T-helper 9 cell (primary cell): ENCODE measurements around the gene TEX2.

Experiments used
- DNase-seq: peaks from one replicate; pipeline ENCODE4 v3.0.0-alpha.2; 2020

Gene TEX2

DNA sequence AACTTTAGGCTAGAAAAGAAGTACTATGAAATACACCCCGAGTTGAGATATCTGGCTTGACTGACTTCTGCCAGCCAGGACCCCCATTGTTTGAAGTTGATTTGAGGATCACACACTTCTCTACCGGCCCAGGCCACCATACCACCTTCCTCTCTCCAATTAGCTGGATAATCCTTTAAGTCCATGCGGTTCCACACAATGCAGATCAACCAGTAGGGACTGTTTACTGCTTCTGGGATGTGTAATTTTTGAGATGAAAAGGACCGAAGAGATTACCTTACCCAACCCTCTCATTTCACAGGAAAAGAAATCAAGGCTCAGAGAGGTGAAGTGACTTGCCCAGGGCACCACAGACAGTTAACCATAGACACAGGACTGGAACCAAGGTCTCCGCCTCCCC lies 153.7 kb downstream of the TEX2 start:
- no peak for DNase-seq

- no peak for DNase-seq
These were observed 155.4 kb downstream of the TEX2 start for GRCh38 chr17:64107500-64108236.

DNA sequence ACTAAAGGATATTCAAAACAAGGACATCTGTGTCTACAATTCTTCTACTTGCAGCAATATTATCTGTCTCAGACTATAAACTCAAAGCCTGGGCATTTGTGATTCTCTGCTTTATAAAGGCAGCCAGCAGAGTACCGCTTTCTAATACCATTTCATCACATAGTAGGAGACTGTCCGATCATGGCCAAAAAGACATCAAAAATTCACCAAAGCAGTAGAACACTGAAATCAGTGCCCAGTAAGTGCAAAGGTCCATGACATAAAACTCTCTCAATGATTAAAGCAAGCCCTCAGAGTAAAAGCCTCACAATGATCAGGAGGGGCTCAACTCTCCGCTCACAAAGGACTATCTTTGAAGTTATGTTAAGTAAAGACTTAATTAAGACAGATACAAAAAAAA lies 156.1 kb downstream of the TEX2 start:
- no peak for DNase-seq

DNA sequence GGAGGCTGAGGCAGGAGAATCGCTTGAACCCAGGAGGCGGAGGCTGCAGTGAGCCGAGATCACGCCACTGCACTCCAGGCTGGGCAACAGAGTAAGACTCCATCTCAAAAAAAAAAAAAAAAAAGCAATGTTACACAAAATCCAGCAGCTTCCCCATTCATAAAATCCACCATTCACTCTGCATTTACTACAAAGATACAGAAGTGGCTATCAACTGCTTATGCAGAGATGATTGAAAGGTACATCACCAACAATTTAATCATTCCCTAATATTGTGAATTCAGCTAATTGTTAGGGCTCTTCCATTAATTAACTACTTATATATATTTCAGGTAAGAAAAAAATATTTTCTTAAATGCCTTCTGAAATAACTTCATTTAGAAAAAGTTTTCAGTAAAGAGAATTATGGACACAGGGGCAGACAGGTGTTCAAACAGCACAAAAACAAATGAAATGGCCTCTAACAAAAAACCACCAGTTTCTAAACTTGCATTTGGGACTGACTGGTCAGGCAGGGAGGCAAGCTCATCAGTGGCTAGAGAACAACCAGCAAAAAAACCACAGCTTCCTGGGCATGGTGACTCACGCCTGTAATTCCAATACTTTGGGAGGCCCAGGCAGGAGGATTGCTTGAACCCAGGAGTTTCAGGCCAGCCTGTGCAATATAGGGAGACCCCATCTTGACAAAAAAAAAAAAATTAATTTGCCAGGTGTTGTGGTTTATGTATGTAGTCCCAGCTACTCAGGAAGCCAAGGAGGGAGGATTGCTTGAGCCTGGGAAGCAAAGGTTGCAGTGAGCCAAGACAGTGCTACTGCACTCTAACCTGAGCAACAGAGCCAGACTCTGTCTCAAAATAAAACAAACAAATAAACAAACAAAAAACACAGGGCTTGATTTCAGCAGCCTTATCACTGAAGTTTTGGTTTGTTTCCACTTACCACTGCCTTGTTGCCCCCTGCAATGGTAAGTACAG lies 159.4 kb downstream of the TEX2 start:
- no peak for DNase-seq

GRCh38 chr17:64102627-64103390 lies 160.3 kb downstream of the TEX2 start:
- DNase-seq, result no peak

DNA sequence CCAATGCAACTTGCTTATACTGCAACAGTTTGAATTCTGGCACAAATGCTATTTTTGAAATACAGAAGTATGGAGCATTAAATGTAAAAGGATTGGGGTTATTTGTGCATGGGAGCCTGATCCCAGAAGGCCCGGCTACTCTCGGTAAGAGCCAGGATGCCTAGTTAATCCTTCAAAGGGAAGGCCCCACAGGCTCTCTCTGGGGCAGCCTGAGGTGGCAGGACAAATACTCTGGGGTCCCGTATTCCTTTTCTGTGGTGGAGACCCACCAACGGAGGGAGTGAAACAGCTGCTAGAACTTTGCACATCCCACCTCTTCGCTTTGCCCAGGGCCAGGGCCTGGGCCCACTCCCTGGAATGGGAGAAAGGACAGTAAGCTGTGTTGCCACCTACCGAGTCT lies 163.5 kb downstream of the TEX2 start:
- DNase-seq, result no peak
